Measurements from ENCODE around the gene TMEM225B.

TMEM225B gene

GRCh38 chr7:99605527-99605926, 7.5 kb downstream of the TMEM225B start:
- H3K4me1 ChIP-seq (ENCODE audit: control insufficient read depth, low read length): no peaks in the 10 kb centered on the region
- TF ChIP-seq EZH2phosphoT487 (IDR thresholded peaks at IDR 0.05; ENCODE audit: borderline replicate concordance, low read length): no peak
- no peak for TF ChIP-seq CTCF (IDR thresholded peaks at IDR 0.05; ENCODE audit: low read depth, low read length, poor library complexity, severe bottlenecking)

GRCh38 chr7:99606531-99606930, 8.5 kb downstream of the TMEM225B start:
- TF ChIP-seq CTCF (IDR thresholded peaks at IDR 0.05; ENCODE audit: low read depth, low read length, poor library complexity, severe bottlenecking) (no peak), EZH2phosphoT487 (IDR thresholded peaks at IDR 0.05; ENCODE audit: borderline replicate concordance, low read length) (no peak)
- Histone ChIP-seq H3K9me2 (replicated peaks; ENCODE audit: control insufficient read depth, low read length) (no peaks in the 10 kb centered on the region), H3K27me3 (ENCODE audit: control insufficient read depth, low read length) (0 out of 2 replicates have a peak, but pooled peaks cover under 1% of the 10 kb centered on the region), H3K27ac (ENCODE audit: low read depth, low read length) (no peak overlapping the region), H3K9me3 (ENCODE audit: control insufficient read depth, insufficient read depth, low read length) (no peaks in the 10 kb centered on the region), H3K36me3 (ENCODE audit: control insufficient read depth, low read length) (no peaks in the 10 kb centered on the region), H3K4me1 (ENCODE audit: control insufficient read depth, low read length) (no peaks in the 10 kb centered on the region), H3K4me3 (ENCODE audit: low read length) (no peak overlapping the region), H3F3A (ENCODE audit: control insufficient read depth, insufficient read depth) (no peaks in the 10 kb centered on the region), H3K4me2 (ENCODE audit: low read length) (no peak overlapping the region), H3K79me2 (ENCODE audit: control insufficient read depth, low read length) (no peaks in the 10 kb centered on the region), H4K20me1 (ENCODE audit: control insufficient read depth, insufficient read depth, low read depth, low read length) (no peaks in the 10 kb centered on the region)

More at GRCh38 chr7:99605527-99605926, 7.5 kb downstream of the TMEM225B start:
- Histone ChIP-seq H3K9me2 (replicated peaks; ENCODE audit: control insufficient read depth, low read length) (no peaks in the 10 kb centered on the region), H3F3A (ENCODE audit: control insufficient read depth, insufficient read depth) (no peaks in the 10 kb centered on the region), H3K79me2 (ENCODE audit: control insufficient read depth, low read length) (no peaks in the 10 kb centered on the region), H4K20me1 (ENCODE audit: control insufficient read depth, insufficient read depth, low read depth, low read length) (no peaks in the 10 kb centered on the region), H3K4me3 (ENCODE audit: low read length) (no peak overlapping the region), H3K9me3 (ENCODE audit: control insufficient read depth, insufficient read depth, low read length) (no peaks in the 10 kb centered on the region), H3K4me2 (ENCODE audit: low read length) (no peak overlapping the region), H3K36me3 (ENCODE audit: control insufficient read depth, low read length) (no peaks in the 10 kb centered on the region), H3K27ac (ENCODE audit: low read depth, low read length) (no peak overlapping the region), H3K27me3 (ENCODE audit: control insufficient read depth, low read length) (no peaks in the 10 kb centered on the region)

GRCh38 chr7:99607548-99607947, 9.5 kb downstream of the TMEM225B start:
- Histone ChIP-seq H3F3A (ENCODE audit: control insufficient read depth, insufficient read depth) (no peaks in the 10 kb centered on the region), H3K27ac (ENCODE audit: low read depth, low read length) (no peak overlapping the region), H3K79me2 (ENCODE audit: control insufficient read depth, low read length) (no peaks in the 10 kb centered on the region), H4K20me1 (ENCODE audit: control insufficient read depth, insufficient read depth, low read depth, low read length) (no peaks in the 10 kb centered on the region), H3K4me2 (ENCODE audit: low read length) (no peak overlapping the region), H3K4me3 (ENCODE audit: low read length) (no peak overlapping the region), H3K9me3 (ENCODE audit: control insufficient read depth, insufficient read depth, low read length) (no peaks in the 10 kb centered on the region), H3K9me2 (replicated peaks; ENCODE audit: control insufficient read depth, low read length) (no peaks in the 10 kb centered on the region), H3K27me3 (ENCODE audit: control insufficient read depth, low read length) (0 out of 2 replicates have a peak, but pooled peaks cover 4% of the 10 kb centered on the region), H3K4me1 (ENCODE audit: control insufficient read depth, low read length) (no peaks in the 10 kb centered on the region), H3K36me3 (ENCODE audit: control insufficient read depth, low read length) (no peaks in the 10 kb centered on the region)
- TF ChIP-seq CTCF (IDR thresholded peaks at IDR 0.05; ENCODE audit: low read depth, low read length, poor library complexity, severe bottlenecking): no peak
- no peak for TF ChIP-seq EZH2phosphoT487 (IDR thresholded peaks at IDR 0.05; ENCODE audit: borderline replicate concordance, low read length)

Data from DOHH2 (cell line).